SH-SY5Y (cell line): ENCODE measurements around the gene ZBTB20.

Experiments
- GATA2 ChIP-seq: IDR thresholded peaks from 2 replicates; pipeline ENCODE4 v1.6.1; 2011; ENCODE audit warnings: mild to moderate bottlenecking, low read depth, low read length
- GATA3 ChIP-seq: IDR thresholded peaks from 2 replicates; pipeline ENCODE4 v1.6.1; 2011; ENCODE audit warnings: low read depth, mild to moderate bottlenecking, low read length, moderate library complexity

GRCh38 chr3:114595522-114596028 lies 551.5 kb downstream of the ZBTB20 start:
- no peak for TF ChIP-seq GATA3
- no peak for TF ChIP-seq GATA2
